VCaP (cell line): ENCODE results near the gene PLPP6.

Experiments
- H3K27ac ChIP-seq: fragments of 450-650 bp; 2 replicates; pipeline ENCODE4 v1.5.1; 2017
- CTCF ChIP-seq: fragments of 450-650 bp; conservative IDR thresholded peaks from 2 replicates; pipeline ENCODE4 v1.5.1; 2017; ENCODE audit warnings: mild to moderate bottlenecking, moderate library complexity

Gene PLPP6

GRCh38 chr9:4620881-4621555 lies 41.1 kb upstream of the PLPP6 start:
- no peak for TF ChIP-seq CTCF
- H3K27ac ChIP-seq, result no peak overlapping the region

- TF ChIP-seq CTCF, result no peak
- H3K27ac ChIP-seq, result no peak overlapping the region
These were observed 40.1 kb upstream of the PLPP6 start for GRCh38 chr9:4622016-4622415.

- no peak overlapping the region for H3K27ac ChIP-seq
- TF ChIP-seq CTCF, result no peak
These were observed 31.3 kb upstream of the PLPP6 start for GRCh38 chr9:4630836-4631235.

GRCh38 chr9:4638968-4639367 lies 23.1 kb upstream of the PLPP6 start:
- no peak overlapping the region for H3K27ac ChIP-seq
- TF ChIP-seq CTCF, result no peak

- no peak overlapping the region for H3K27ac ChIP-seq
- no peak for TF ChIP-seq CTCF
These were observed 22.7 kb upstream of the PLPP6 start for GRCh38 chr9:4639420-4639819.

DNA sequence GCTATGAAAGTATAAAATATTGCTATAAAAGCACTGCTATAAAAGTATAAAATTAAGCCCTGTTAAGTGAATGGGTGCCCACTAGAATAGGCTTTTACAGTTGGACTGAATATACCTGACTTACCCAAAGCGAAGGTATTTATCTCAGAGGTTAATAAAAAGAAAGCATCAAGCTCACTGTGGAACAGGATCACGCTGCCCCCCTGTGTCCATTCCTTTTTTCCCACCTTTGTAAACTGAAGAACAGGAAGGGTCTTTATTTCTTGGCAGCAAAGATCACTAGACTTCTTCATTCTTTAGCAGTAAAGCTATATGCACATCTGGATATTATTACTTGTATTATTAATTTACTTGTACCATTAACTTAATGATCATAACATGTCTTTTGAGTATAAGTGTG lies 22.1 kb upstream of the PLPP6 start:
- peak; percentile 90 for TF ChIP-seq CTCF
- H3K27ac ChIP-seq, result no peak overlapping the region

DNA sequence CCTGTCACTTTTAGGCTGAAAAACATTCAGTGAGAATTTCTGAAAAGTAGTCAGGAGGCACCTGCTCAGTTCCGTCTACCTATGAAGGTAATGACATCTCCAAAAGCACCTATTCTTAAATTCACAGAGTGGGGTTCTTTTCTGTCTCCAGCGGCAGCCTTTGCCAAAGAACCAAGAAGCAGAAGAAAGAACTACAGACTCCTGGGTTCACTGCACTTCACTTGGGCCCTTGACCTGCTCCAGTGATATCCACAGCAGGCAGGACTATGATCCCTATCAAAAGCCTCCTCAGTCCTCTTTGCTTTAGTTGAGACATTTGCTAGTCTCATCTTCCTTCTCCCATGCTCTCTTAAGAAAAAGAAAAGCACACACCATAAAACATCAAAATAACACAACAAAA lies 19.7 kb upstream of the PLPP6 start:
- TF ChIP-seq CTCF, result no peak
- H3K27ac ChIP-seq, result no peak overlapping the region
